HT-29 (cell line): ENCODE data around the gene MYOM1. TPM values are rescaled to one million over a fixed set of nuclear protein-coding genes. Genes with fewer than 3 reads are reported as not detected.
A peak's percentile ranks its signal among the peaks of the same experiment; 100 is the strongest.
"Not testable (repeated sequence)": the region's sequence is repeated elsewhere in the genome, so short reads cannot be mapped to it uniquely, and the experiment has no call there.

Experiments used
- DNase-seq: peaks from one replicate; pipeline ENCODE4 v3.0.0-alpha.2; 2015; ENCODE audit warnings: low spot score
- total RNA-seq: library from RNA; depleted of rRNA; stranded (reverse); fragments of >200 nt; shearing (Covaris generic); gene quantifications from 2 replicates; pipeline ENCODE4 v1.2.3, GENCODE V29; 2014

MYOM1 gene
- total RNA-seq, 1 experiment from 2014 or later, result 0.13 TPM

DNA sequence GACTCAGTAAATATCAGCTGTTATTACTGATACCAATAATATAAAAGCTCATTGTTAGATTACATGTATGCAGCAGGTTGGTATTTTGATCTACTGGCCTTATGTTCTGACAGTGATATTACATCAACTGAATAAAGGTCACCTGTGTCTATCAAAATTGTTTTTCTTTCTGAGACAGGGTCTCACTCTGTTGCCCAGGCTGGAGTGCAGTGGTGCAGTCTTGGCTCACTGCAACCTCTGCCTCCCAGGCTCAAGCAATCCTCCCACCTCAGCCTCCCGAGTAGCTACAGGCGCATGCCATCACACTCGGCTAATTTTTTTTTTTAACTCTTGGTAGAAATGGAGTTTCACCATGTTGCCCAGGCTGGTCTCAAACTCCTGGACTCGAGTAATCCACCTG lies 1.1 kb upstream of the MYOM1 start:
- not testable (repeated sequence) for DNase-seq

DNA sequence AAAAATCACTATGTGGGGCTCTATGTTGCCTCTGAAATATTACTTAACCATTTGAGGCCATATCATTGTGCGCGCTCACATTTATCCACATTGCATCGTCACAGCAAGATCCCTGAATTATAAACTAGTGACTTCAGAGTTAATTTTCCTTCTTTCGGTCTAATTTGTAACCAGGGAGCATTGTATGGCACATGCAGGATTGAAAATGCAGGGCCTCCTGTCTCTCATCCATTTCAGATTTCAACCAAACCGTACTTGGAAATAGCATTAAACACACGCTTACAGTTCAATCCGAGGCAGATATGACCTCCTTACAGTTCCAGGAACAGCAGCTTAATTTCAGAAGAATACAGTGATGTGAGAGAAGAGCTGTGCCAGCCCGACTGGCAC lies 532 bp downstream of the MYOM1 start:
- DNase-seq, result no peak

DNA sequence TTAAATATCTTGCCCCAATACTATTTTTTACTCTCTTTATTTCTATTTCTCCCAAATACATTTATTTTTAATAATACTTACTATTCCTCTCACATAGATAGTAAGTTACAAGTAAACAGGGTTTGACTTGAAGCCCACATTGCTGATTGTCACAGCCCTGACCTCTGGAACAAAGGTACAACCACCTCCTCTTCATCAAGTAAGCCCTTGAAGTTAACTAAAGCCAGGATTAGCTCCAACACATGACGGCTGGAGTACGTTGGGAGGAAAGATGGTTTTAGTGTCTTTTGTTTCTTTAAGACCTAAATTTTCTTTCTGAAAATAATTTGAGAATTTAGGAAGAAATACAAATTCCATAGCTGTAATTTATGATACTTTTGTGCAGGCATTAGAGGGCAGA lies 949 bp downstream of the MYOM1 start:
- DNase-seq, result no peak

DNA sequence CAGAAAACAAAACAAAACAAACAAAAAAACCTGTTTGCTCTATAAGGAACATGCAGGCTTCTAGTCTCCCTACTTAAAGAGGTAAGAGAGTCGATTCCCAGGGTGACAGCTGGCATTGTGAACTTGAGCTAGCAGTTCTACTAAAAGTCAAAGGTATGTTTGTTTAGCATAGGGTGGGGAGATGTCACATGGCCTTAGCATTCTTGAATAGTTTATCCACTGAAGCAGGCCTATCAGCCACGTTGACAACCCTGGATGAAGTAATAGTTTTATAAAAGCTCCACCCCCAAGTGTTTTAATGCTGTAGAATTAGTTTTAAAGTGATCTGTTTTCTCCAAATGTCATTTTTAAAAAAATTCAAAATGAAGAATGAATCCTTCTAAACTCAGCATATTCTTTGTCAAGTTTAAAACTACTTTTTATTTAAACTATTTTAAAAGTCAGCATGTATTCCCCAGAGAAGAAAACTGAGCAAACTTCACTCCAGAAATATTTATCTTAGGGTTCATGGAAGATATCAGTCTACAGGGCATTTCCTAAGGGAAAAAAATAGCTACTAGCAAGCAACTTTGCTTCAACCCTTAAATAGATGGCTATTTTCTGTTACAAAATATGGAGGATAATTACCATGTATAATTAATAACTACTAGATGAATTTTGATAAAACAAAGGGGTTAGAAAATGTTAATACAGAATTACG lies 1.7 kb downstream of the MYOM1 start:
- peak; percentile 97 for DNase-seq

DNA sequence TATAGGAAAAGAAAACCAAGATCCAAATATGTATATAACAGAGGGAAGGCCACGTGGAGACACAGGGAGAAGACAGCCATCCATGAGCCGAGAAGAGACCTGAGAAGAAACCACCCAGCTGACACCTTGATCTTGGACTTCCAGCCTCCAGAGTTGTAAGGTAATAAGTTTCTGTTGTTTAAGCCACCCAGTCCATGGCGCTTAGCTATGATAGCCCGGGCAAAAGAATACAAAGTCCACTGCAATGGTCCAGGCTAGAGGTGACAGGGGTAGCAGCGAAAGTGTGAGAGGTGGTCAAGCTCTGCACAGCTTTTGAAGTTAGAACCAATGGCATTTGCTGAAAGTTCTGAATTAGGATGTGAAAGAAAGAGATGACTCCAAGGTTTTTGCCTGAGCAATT lies 2.8 kb downstream of the MYOM1 start:
- DNase-seq, result no peak

DNA sequence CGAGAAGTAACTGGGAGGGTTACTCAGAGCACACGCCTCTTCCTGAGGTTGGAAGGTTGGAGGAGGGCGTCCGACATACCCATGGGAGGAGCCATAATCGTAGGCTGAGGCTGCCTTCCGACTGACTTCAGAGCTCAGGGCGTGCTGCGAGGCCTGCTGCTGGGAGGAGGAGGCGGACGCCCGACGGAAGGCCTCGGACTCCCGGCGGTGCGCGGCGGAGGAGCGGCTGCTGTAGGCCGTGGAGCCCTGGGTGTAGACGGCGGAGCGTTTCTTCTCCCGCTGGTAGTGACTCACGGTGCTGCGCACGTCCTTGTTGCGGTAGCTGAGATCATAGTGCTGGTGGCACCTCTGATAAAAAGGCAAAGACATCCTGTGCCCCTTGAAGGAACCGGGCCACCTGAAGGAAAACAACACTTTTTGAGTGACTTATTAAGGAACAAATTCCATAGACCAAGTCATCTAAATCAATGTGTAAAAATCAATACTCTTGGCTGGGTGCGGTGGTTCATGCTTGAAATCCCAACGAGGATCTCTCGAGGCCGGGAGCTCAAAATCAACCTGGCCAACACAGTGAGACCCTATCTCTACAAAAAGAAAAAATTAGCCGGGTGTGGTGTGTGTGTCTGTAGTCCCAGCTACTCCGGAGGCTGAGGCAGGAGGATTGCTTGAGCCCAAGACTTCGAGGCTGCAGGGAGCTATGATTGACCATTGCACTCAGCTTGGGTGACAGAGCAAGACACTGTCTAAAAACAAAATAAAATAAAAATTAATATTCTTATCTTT lies 4.7 kb downstream of the MYOM1 start:
- DNase-seq, result no peak

DNA sequence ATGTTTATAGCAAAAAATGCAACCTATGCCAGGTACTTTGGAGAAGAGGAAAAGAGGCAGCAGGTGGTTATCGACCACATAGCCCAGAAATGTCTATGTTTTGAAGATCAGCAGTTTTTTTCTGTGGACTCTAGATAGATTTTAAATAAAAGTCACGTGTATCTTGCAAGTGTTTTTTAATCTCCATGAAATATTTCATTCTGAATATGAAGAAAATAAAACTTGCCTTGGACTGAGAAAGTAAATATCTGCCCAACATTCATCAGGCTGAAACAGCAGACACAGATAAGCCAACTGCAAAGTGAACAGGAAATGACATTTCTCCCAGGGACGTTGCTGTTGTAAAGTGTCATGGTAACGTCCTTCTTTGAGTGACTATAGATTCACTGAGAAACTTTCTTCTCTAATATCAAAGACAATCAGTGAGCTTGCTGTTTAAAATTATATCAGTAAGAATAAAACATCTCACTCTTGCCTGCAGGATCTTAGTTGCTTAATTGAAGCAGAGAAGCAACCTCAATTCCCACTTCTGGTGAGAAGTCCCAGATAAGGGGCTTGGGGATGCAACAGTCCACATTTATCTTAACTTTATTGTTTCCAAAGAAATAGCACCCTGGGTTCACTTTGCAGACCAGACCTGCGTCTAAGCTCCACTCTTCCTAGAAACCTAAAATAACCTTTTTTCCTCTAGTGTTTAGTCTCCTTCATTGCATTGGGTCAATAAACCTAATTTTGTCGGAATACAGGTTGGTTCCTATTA lies 6.3 kb downstream of the MYOM1 start:
- peak; percentile 32 for DNase-seq

DNA sequence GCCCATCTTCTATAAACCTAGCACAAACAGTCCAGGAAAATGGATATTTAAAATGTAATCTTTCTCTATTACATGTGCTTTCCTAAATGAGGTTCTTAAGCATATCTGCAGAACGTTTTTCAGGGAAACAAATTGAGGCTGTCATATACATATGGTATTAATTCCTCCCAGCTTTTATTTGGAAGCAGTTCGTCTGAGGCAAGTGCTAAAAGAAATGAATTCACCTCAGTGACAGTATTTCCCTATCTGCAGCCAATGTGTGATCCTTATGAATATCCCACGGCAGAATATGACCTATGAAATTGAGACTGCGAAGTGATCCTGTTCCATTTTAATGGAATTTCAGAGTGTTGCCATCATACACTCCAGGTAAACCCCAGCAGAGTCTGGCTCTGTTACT lies 7.1 kb downstream of the MYOM1 start:
- no peak for DNase-seq

DNA sequence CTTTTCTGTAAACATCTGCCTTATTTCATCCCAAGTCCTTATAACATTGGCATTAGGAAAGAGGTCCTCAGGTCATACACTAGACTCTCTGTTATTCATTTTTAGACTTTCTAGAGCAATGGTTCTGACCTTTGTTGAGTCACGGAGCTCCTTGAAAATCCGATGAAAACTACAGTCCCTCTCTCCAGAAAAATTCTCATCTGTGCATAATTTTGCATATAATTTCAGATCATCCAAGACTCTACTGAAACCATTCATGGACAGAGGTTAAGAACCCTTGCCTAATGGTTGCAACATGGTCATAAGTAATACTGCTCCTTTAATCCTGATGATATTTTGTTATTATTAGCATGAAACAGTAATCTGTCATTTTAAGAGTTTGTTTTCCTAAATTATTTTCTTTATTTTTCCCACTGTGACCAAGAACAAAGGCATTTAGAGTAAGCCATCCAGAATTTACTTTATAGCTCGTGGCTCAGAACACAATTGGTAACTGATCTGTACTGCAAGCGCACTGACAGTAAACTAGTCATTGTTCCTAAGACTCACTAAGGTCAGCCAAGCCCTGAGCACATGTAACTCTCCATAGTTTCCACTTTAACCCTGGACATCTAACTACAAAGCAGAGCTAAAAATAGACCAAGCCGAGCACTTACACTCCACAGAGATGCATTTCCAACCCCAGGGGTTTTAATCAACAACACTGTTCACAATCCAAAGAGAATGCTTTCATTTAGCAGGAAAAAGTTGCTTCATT lies 8.4 kb downstream of the MYOM1 start:
- no peak for DNase-seq

DNA sequence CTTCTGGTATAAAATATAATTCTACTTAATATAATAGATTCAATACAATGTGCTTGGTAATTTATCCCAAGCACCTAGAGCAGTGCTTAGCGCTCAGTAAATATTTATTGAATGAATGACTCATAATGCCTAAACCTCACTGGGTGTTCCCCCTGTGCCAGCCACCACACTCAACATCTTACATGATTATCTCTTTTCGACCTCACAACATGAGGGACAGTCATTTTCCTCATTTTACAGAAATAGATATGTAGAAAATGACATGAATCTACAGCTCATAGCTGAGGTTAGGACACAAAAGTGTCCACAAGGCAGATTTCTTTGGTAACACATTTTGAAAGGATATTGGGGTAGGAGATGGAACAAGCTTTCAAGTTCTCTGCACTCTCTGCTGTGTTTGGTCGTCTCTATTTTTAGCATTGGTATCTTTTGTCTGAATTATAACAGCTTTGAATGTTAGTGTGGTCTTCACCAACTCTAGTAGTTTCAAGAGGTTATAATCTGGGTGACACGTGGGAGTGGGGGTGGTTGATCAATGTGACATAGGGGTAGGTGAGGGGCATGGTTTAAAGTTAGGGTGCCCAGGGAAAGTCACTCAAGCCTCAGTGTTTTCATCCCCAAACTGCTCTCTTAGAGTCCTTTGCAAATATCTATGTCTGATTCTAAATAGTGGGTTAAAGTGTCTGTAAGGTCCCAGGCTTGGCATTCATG lies 9.8 kb downstream of the MYOM1 start:
- peak; percentile 72 for DNase-seq

DNA sequence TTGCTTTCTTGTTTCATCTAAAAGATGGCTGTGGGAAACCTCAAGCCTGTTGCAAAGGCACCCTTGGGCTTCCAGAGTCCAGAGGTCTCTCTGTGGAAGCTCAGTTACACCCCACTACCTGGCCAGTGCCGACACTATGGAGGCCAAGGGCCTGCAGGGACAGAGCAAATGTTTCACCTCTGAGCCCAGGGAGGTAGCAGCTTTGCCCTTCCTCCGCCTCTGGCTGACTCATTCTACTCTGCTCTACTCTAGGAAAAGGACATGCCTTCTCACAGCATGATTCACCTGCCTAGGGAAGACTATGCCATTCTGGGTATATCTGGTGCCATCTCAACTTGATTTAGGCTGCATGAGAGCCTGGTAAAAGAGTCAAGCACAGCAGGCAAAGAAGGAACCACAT lies 12.2 kb downstream of the MYOM1 start:
- peak; percentile 55 for DNase-seq

DNA sequence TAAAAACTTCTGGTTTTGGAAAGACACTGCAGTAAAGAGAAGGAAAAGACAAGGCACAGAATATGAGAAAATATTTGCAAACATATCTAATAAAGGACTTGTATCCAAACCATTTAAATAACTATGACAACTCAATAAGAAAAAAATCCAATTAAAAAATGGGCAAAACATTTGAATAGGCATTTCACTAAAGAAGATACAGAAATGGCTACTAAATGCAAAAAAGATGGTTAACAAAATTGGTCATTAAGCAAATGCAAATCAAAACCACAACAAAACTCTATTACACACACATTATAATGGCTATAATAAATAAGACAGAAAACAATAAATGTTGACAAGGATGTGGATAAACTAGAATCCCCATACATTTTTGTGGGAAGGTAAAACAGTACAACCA lies 14.5 kb downstream of the MYOM1 start:
- DNase-seq, result no peak

DNA sequence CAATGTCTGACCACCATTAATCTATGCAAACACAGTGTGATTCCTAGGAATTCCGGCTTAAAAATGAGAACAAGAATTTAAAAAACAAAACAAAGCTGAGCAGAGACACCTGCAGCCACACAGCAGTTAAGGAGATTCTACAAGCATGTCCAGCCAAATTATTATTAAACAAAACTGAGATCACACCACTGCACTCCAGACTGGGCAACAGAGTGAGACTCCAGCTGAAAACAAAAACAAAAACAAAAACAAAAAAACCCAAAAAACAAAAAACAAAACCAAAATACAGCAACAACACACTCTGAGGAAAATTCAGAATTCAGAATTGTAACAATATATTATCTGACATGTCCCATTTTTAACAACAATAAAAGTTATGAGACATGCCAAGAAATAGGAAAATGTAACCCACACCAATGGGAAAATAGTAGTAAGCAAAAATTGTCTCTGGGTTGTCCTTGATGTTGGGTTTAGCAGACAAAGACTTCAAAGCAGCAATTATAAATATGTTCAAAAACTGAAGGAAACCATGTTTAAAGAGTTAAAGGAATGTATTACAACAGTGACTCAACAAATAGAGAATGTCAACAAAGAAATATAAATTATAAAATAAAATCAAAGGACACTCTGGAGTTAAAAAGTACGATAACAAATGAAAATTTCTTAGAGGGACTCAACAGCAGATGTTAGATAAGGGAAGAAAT lies 19.7 kb downstream of the MYOM1 start:
- no peak for DNase-seq

DNA sequence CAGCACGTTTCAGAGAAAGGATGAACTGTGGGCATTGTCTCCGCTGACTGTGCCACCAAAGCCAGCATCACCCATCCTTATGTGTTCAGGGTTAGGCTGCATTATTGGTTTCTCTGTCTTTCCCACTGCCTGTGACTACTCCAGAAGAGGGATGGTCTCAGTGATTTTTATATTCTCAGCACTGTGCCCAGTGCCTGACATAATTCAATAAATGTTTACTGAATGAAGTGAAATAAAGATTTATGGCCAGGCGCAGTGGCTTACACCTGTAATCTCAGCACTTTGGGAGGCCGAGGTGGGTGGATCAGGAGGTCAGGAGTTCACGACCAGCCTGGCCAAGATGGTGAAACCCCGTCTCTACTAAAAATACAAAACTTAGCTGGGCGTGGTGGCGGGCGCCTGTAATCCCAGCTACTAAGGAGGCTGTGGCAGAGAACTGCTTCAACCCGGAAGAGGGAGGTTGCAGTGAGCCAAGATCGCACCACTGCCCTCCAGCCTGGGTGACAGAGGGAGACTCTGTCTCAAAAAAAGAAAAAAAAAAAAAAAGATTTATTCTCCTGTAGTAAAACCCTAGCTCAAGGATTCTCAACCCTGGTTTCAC lies 21.4 kb downstream of the MYOM1 start:
- not testable (repeated sequence) for DNase-seq

DNA sequence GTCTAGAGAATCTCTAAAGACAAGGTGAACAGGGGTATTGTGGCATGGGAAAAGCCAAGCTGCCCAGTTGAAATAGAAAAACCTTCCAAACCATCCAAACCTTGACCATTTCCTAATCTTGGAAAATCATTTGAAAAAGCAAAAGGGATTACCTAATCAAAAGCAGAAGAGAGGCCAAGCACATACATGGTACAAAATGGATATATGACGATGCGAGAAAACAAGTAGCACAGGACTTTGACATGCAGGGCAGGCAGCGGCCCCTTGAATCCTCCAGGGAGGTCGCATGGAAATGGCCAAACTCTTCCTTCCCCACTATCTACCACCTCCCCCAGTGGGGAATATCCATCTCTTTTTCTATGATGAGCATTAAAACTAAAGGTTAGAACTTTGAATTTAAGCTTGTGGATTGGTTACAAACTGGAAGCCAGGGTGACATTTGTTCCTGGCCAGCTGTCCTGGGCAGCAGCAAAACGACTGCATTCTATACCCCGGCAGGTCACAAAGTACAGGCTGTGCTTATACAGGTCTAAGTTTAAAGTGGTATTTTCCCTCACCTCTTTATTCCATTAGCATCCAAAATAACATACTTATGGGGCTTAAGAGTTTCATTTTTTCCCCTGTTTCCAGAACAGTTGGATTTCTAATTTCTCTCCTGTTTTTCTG lies 24.7 kb downstream of the MYOM1 start:
- no peak for DNase-seq

DNA sequence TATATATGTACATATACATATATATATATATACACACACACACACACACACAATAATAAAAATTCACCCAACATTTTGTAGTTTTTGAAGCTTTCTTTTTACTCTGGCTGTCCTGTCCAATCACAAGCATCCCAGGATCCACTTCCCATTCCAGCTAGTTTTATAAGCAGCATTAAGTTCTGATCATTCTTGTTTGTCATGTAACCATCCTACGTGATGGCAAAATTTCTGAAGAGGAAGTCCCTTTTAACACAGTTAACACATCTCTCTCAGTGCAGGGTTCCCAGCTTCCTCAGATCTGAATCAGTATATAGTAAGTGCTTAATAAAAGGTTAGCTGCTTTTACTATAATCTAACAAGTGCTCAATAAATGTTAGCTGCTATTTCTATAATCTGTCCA lies 26.4 kb downstream of the MYOM1 start:
- no peak for DNase-seq

DNA sequence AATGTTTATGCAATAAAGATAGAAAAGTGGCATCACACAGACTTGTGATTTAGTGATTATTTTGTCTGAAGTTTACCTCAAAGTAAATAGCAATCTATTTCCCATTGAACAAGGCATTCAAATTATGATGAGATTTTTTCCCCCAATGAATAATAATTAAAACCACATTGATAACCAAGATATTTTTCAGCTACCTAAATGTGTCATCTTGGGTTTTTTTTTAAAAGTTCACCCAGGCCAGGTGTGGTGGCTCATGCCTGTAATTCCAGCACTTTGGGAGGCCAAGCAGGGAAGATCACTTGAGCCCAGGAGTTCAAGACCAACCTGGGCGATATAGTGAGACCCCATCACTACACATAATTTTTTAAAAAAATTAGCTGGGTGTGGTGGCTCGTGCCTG lies 27.0 kb downstream of the MYOM1 start:
- DNase-seq, result no peak

DNA sequence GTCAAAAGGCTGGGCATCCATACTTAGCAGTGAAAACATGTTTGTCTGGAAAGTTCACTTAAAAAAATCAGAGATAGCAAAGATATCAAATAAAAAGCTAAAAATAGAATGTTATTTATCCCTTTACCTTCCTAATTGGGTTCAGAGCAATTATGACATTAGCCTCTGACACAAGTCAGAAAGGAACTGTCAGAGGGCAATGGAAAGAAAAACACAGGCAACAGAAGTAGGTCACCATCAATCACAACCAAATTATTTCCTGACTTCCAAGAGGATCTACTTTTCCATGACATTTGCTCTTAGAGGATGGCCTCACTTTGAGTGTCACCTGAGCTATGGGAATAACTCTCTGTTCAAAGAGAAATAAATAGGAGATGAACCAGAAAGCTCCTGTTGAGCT lies 27.5 kb downstream of the MYOM1 start:
- DNase-seq, result no peak

DNA sequence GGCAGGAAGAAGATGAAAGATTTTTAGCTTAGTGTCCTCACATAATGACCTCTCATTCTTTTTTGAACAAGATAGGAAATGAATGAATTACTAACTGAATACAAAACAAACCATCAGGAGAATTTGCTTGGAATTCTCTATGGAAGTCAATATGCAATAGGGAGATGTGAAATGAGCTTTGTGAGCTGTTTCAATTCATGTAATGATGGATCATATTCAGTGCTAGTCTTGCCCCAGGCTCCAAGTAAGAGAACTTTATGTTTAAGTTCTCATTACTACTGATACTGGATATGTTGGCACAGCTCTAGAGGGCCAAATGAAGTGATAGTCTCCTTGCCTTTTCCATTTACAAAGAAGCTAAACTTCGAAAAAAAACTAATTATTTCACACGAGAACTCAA lies 29.2 kb downstream of the MYOM1 start:
- DNase-seq, result no peak

DNA sequence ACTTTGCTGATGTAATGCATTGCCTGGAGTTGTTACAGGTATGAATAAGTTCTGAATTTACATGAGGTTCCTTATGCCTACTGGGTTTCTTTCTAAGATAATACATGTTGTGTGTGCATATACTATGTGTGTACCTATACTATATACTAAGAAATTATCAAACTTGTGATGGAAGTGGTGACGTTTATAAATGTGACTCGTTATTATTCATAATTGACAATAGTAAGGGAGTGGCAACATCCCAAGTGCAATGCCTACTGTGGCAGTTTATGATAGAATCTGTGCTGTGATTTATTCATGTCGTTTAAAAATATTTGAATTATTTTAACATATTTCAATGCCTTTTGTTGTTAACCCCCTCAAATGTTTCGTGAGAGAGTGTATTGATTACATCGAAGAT lies 29.9 kb downstream of the MYOM1 start:
- no peak for DNase-seq
